PC-3 (cell line): Measurements from ENCODE around the gene TMEM41B. TPM values are rescaled to one million over a fixed set of nuclear protein-coding genes. Genes with fewer than 3 reads are reported as not detected.

Experiments
- ATAC-seq: fragments of 200-7000 bp; cut with Tn5 transposase; 2 replicates; pipeline ENCODE4 v1.9.1; 2020; ENCODE audit warnings: mild to moderate bottlenecking, moderate library complexity
- BruUV-seq: library from RNA; stranded (reverse); fragments of 400-500 nt; replicated peaks from 2 replicates; lab custom pipeline; 2021; lab: Mats Ljungman, UMichigan
- CTCF ChIA-PET: fragments of 300-600 bp; sonication (Branson Sonifier 250); formaldehyde crosslinking; loops from one replicate; lab custom pipeline; 2022; ENCODE audit warnings: antibody characterized with exemption; lab: Charles Lee
- POLR2A ChIA-PET: fragments of 300-600 bp; sonication (Branson Sonifier 250); formaldehyde crosslinking; loops from one replicate; lab custom pipeline; 2022; ENCODE audit warnings: antibody characterized with exemption; ENCODE audit not compliant: unreplicated experiment; lab: Charles Lee
- DNase-seq: peaks from one replicate; pipeline ENCODE4 v3.0.0-alpha.2; 2015
- H2AFZ ChIP-seq: fragments of 300-600 bp; sonication (generic); 2 replicates; pipeline ENCODE4 v1.6.0; 2016; ENCODE audit warnings: antibody characterized with exemption, low read length
- H3F3A ChIP-seq: fragments of 300-600 bp; sonication (generic); one replicate; pipeline ENCODE4 v1.6.0; 2017; ENCODE audit warnings: antibody characterized with exemption, low read length, control low read depth, mild to moderate bottlenecking; ENCODE audit not compliant: unreplicated experiment
- H3K27ac ChIP-seq: fragments of 300-600 bp; sonication (generic); 2 replicates; pipeline ENCODE4 v1.5.1; 2016; ENCODE audit warnings: mild to moderate bottlenecking, low read length
- H3K27me3 ChIP-seq: fragments of 300-600 bp; sonication (generic); 2 replicates; pipeline ENCODE4 v1.6.1; 2016; ENCODE audit warnings: low read length, mixed read lengths
- H3K36me3 ChIP-seq: fragments of 300-600 bp; sonication (generic); 2 replicates; pipeline ENCODE4 v1.6.1; 2016; ENCODE audit warnings: low read depth, mixed run types, low read length, mixed read lengths
- H3K4me1 ChIP-seq: fragments of 300-600 bp; sonication (generic); 2 replicates; pipeline ENCODE4 v1.5.1; 2016; ENCODE audit warnings: low read length; ENCODE audit not compliant: insufficient read depth
- H3K4me2 ChIP-seq: fragments of 300-600 bp; sonication (generic); 2 replicates; pipeline ENCODE4 v1.6.0; 2016; ENCODE audit warnings: low read length
- H3K4me3 ChIP-seq: fragments of 300-600 bp; sonication (generic); 2 replicates; pipeline ENCODE4 v1.5.1; 2016; ENCODE audit warnings: mild to moderate bottlenecking, low read length, mixed read lengths
- H3K79me2 ChIP-seq: fragments of 300-600 bp; sonication (generic); 2 replicates; pipeline ENCODE4 v1.6.1; 2017; ENCODE audit warnings: low read length, mixed read lengths
- H3K9ac ChIP-seq: fragments of 300-600 bp; sonication (generic); 2 replicates; pipeline ENCODE4 v1.6.0; 2016; ENCODE audit warnings: mild to moderate bottlenecking, low read length
- H3K9me2 ChIP-seq: fragments of 300-600 bp; sonication (generic); replicated peaks from 2 replicates; pipeline ENCODE4 v1.6.1; 2016; ENCODE audit warnings: mixed run types, low read length, mixed read lengths
- H3K9me3 ChIP-seq: fragments of 300-600 bp; sonication (generic); 2 replicates; pipeline ENCODE4 v1.6.1; 2016; ENCODE audit warnings: low read length, mixed read lengths
- H4K20me1 ChIP-seq: fragments of 300-600 bp; sonication (generic); 2 replicates; pipeline ENCODE4 v1.6.1; 2016; ENCODE audit warnings: low read length, mixed read lengths
- CTCF ChIP-seq: fragments of 300-600 bp; sonication (generic); conservative IDR thresholded peaks from 2 replicates; pipeline ENCODE4 v1.5.1; 2017; ENCODE audit warnings: antibody characterized with exemption, low read depth, mild to moderate bottlenecking, low read length
- EZH2 ChIP-seq: fragments of 300-600 bp; sonication (generic); IDR thresholded peaks from one replicate; pipeline ENCODE4 v1.6.1; 2017; ENCODE audit warnings: antibody characterized with exemption, mild to moderate bottlenecking, low read length; ENCODE audit not compliant: unreplicated experiment
- EZH2phosphoT487 ChIP-seq: fragments of 300-600 bp; sonication (generic); IDR thresholded peaks from 2 replicates; pipeline ENCODE4 v1.6.1; 2018; ENCODE audit warnings: mild to moderate bottlenecking, antibody characterized with exemption, low read length, borderline replicate concordance
- intact Hi-C: fragments of 100-400 bp; cut with micrococcal nuclease; formaldehyde crosslinking; loops from 2 replicates; pipeline ENCODE4 v1.9.0; 2023
- total RNA-seq: library from RNA; depleted of rRNA; stranded (reverse); fragments of >200 nt; gene quantifications from 2 replicates; pipeline ENCODE4 v1.2.3, GENCODE V29; 2014

TMEM41B gene
- total RNA-seq, 1 experiment from 2014 or later, result 87.6 TPM

GRCh38 chr11:9269492-9270013, 44.8 kb downstream of the TMEM41B start:
- Histone ChIP-seq H3K4me3 (no peak overlapping the region), H3F3A (no peaks in the 10 kb centered on the region), H4K20me1 (no peaks in the 10 kb centered on the region), H3K36me3 (no peaks in the 10 kb centered on the region), H3K9ac (no peak overlapping the region), H3K27me3 (no peaks in the 10 kb centered on the region), H3K9me3 (no peaks in the 10 kb centered on the region), H2AFZ (no peak overlapping the region), H3K4me2 (no peak overlapping the region), H3K79me2 (peaks cover 3% of the 10 kb centered on the region), H3K4me1 (no peaks in the 10 kb centered on the region; the same call in 1 of the 2 replicates), H3K9me2 (no peaks in the 10 kb centered on the region), H3K27ac (no peak overlapping the region)
- DNase-seq (no peak), ATAC-seq (no peak)
- ChIA-PET CTCF (no interaction called here), POLR2A (no interaction called here)
- intact Hi-C loops, result loop anchor here (10.0 kb wide), 1 partner anchor 105 kb away; no protein-coding TSS in a partner anchor
- no TSS peak for BruUV-seq
- no peak for TF ChIP-seq EZH2
- no peak for TF ChIP-seq CTCF
- no peak for TF ChIP-seq EZH2phosphoT487

- Histone ChIP-seq H3K4me3 (no peak overlapping the region), H4K20me1 (no peaks in the 10 kb centered on the region), H3K4me2 (no peak overlapping the region), H3K36me3 (no peaks in the 10 kb centered on the region), H3K9me2 (no peaks in the 10 kb centered on the region), H3K9ac (no peak overlapping the region), H3K4me1 (no peaks in the 10 kb centered on the region; the same call in 1 of the 2 replicates), H3F3A (no peaks in the 10 kb centered on the region), H3K27me3 (no peaks in the 10 kb centered on the region), H3K79me2 (peaks cover 21% of the 10 kb centered on the region), H2AFZ (no peak overlapping the region), H3K27ac (no peak overlapping the region), H3K9me3 (no peaks in the 10 kb centered on the region)
- ChIA-PET CTCF (no interaction called here), POLR2A (no interaction called here)
- DNase-seq, result no peak
- TF ChIP-seq EZH2phosphoT487, result no peak
- no peak for TF ChIP-seq EZH2
- no peak for TF ChIP-seq CTCF
- no peak for ATAC-seq
- no TSS peak for BruUV-seq
- intact Hi-C loops, result loop anchor here (10.0 kb wide), 1 partner anchor 103 kb away; no protein-coding TSS in a partner anchor
These were observed 46.7 kb downstream of the TMEM41B start for GRCh38 chr11:9267680-9268079.

GRCh38 chr11:9266926-9267325, 47.5 kb downstream of the TMEM41B start:
- DNase-seq (no peak), ATAC-seq (no peak)
- Histone ChIP-seq H3K27me3 (no peaks in the 10 kb centered on the region), H4K20me1 (no peaks in the 10 kb centered on the region), H3F3A (no peaks in the 10 kb centered on the region), H3K4me3 (no peak overlapping the region), H2AFZ (no peak overlapping the region), H3K9ac (no peak overlapping the region), H3K9me3 (no peaks in the 10 kb centered on the region), H3K36me3 (no peaks in the 10 kb centered on the region), H3K27ac (no peak overlapping the region), H3K79me2 (peaks cover 29% of the 10 kb centered on the region), H3K9me2 (no peaks in the 10 kb centered on the region), H3K4me1 (no peaks in the 10 kb centered on the region; the same call in 1 of the 2 replicates), H3K4me2 (no peak overlapping the region)
- POLR2A ChIA-PET, result no interaction called here
- BruUV-seq, result no TSS peak
- CTCF ChIA-PET, result no interaction called here
- intact Hi-C loops, result loop anchor here (10.0 kb wide), 1 partner anchor 102 kb away; no protein-coding TSS in a partner anchor
- TF ChIP-seq EZH2phosphoT487 (no peak), EZH2 (no peak), CTCF (no peak)
